IMR-90 (cell line): ENCODE results near the gene ROS1. TPM values are rescaled to one million over a fixed set of nuclear protein-coding genes. Genes with fewer than 3 reads are reported as not detected.
A peak's percentile ranks its signal among the peaks of the same experiment; 100 is the strongest.

Experiments used
- ATAC-seq: fragments of 200-7000 bp; cut with Tn5 transposase; 2 replicates; pipeline ENCODE4 v1.9.1; 2020; ENCODE audit warnings: low read depth, mild to moderate bottlenecking, moderate library complexity
- BruUV-seq: library from RNA; stranded (reverse); fragments of 400-500 nt; replicated peaks from 2 replicates; lab custom pipeline; 2021; lab: Mats Ljungman, UMichigan
- CTCF ChIA-PET: fragments of 300-600 bp; formaldehyde crosslinking; extraction: SDS; loops from one replicate; lab custom pipeline; 2021; ENCODE audit warnings: antibody characterized with exemption; lab: Yijun Ruan, JAX
- POLR2A ChIA-PET: fragments of 300-600 bp; sonication (Branson Sonifier 250); formaldehyde crosslinking; loops from one replicate; lab custom pipeline; 2022; ENCODE audit warnings: antibody characterized with exemption; ENCODE audit not compliant: unreplicated experiment; lab: Charles Lee
- DNase-seq: peaks from one replicate; pipeline ENCODE4 v3.0.0; 2013
- H2AFZ ChIP-seq: replicated peaks from 2 replicates; pipeline ENCODE3; 2013; ENCODE audit warnings: low read length, mild to moderate bottlenecking; ENCODE audit not compliant: poor library complexity
- H2AK5ac ChIP-seq: 2 replicates; pipeline ENCODE4 v1.6.1; 2013; ENCODE audit warnings: low read depth, low read length, inconsistent platforms
- H2AK9ac ChIP-seq: replicated peaks from 2 replicates; pipeline ENCODE3; 2013; ENCODE audit warnings: mild to moderate bottlenecking, low read depth, low read length, moderate library complexity; ENCODE audit not compliant: poor library complexity
- H2BK120ac ChIP-seq: 2 replicates; pipeline ENCODE4 v1.6.1; 2013; ENCODE audit warnings: low read depth, low read length, inconsistent platforms
- H2BK15ac ChIP-seq: 3 replicates; pipeline ENCODE4 v1.6.1; 2013; ENCODE audit warnings: low read depth, low read length, inconsistent platforms
- H2BK20ac ChIP-seq: 2 replicates; pipeline ENCODE4 v1.6.1; 2013; ENCODE audit warnings: low read depth, mild to moderate bottlenecking, inconsistent platforms, low read length, moderate library complexity
- H2BK5ac ChIP-seq: 2 replicates; pipeline ENCODE4 v1.6.1; 2013; ENCODE audit warnings: mild to moderate bottlenecking, low read depth, low read length, inconsistent platforms; ENCODE audit not compliant: poor library complexity, severe bottlenecking
- H3K14ac ChIP-seq: replicated peaks from 2 replicates; pipeline ENCODE4 v1.6.1; 2013; ENCODE audit warnings: low read depth, low read length, inconsistent platforms
- H3K18ac ChIP-seq: 2 replicates; pipeline ENCODE4 v1.6.1; 2013; ENCODE audit warnings: low read depth, low read length, control low read depth
- H3K23ac ChIP-seq: 2 replicates; pipeline ENCODE4 v1.6.1; 2013; ENCODE audit warnings: low read depth, low read length, inconsistent platforms
- H3K27ac ChIP-seq: 2 replicates; pipeline ENCODE4 v1.5.1; 2013; ENCODE audit warnings: mild to moderate bottlenecking, control low read depth, low read length; ENCODE audit not compliant: insufficient read depth
- H3K27me3 ChIP-seq: 2 replicates; pipeline ENCODE4 v1.6.1; 2013; ENCODE audit warnings: low read length; ENCODE audit not compliant: control insufficient read depth, insufficient read depth
- H3K36me3 ChIP-seq: 2 replicates; pipeline ENCODE4 v1.6.1; 2013; ENCODE audit warnings: low read length, mixed read lengths; ENCODE audit not compliant: control insufficient read depth, insufficient read depth
- H3K4ac ChIP-seq: 2 replicates; pipeline ENCODE4 v1.6.1; 2013; ENCODE audit warnings: low read depth, low read length, inconsistent platforms
- H3K4me1 ChIP-seq: 2 replicates; pipeline ENCODE4 v1.6.1; 2013; ENCODE audit warnings: low read length, mixed read lengths; ENCODE audit not compliant: control insufficient read depth, insufficient read depth
- H3K4me2 ChIP-seq: 2 replicates; pipeline ENCODE4 v1.6.1; 2013; ENCODE audit warnings: low read depth, mild to moderate bottlenecking, control low read depth, low read length, moderate library complexity
- H3K4me3 ChIP-seq: 2 replicates; pipeline ENCODE4 v1.5.1; 2013; ENCODE audit warnings: low read depth, mild to moderate bottlenecking, control low read depth, low read length, moderate library complexity; ENCODE audit not compliant: insufficient read depth
- H3K56ac ChIP-seq: 2 replicates; pipeline ENCODE4 v1.6.1; 2013; ENCODE audit warnings: low read length, inconsistent platforms; ENCODE audit not compliant: insufficient read depth; ENCODE audit errors: extremely low read depth
- H3K79me1 ChIP-seq, 2 experiments: 2 replicates each; pipeline ENCODE4 v1.6.1; 2013; ENCODE audit warnings: low read length in 2 of 2, inconsistent platforms in 1 of 2, low read depth in 1 of 2
- H3K9ac ChIP-seq: 2 replicates; pipeline ENCODE4 v1.6.1; 2013; ENCODE audit warnings: low read depth, low read length, control low read depth
- H3K9me1 ChIP-seq: 2 replicates; pipeline ENCODE4 v1.6.1; 2013; ENCODE audit warnings: low read length, inconsistent platforms; ENCODE audit not compliant: insufficient read depth
- H3K9me3 ChIP-seq: 2 replicates; pipeline ENCODE4 v1.6.1; 2013; ENCODE audit warnings: low read length; ENCODE audit not compliant: control insufficient read depth, insufficient read depth
- H4K20me1 ChIP-seq: 2 replicates; pipeline ENCODE4 v1.6.1; 2013; ENCODE audit warnings: low read length, inconsistent platforms; ENCODE audit not compliant: insufficient read depth
- H4K5ac ChIP-seq: 2 replicates; pipeline ENCODE4 v1.6.1; 2013; ENCODE audit warnings: mild to moderate bottlenecking, low read depth, low read length, control low read depth
- H4K8ac ChIP-seq, 2 experiments: 2 replicates each; pipeline ENCODE4 v1.6.1; 2013; ENCODE audit warnings: low read depth in 2 of 2, low read length in 2 of 2, control low read depth in 1 of 2, inconsistent platforms in 1 of 2
- H4K91ac ChIP-seq: 2 replicates; pipeline ENCODE4 v1.6.1; 2013; ENCODE audit warnings: low read depth, low read length, inconsistent platforms; ENCODE audit not compliant: insufficient read depth
- MAFK ChIP-seq: IDR thresholded peaks from 2 replicates; pipeline ENCODE4 v1.6.1; 2012; ENCODE audit warnings: low read depth, low read length, improper control_type of control experiment
- MAZ ChIP-seq: IDR thresholded peaks from 2 replicates; pipeline ENCODE4 v1.6.1; 2012; ENCODE audit warnings: low read depth, mild to moderate bottlenecking, low read length, improper control_type of control experiment, moderate library complexity, borderline replicate concordance
- NFE2L2 ChIP-seq: fragments of 150-350 bp; IDR thresholded peaks from 2 replicates; pipeline ENCODE4 v1.6.1; 2016; ENCODE audit warnings: low read depth, mild to moderate bottlenecking, low read length
- RCOR1 ChIP-seq: IDR thresholded peaks from 2 replicates; pipeline ENCODE4 v1.6.1; 2012; ENCODE audit warnings: mild to moderate bottlenecking, low read length, improper control_type of control experiment; ENCODE audit not compliant: insufficient replicate concordance
- SMC3 ChIP-seq: fragments of 150-350 bp; IDR thresholded peaks from 2 replicates; pipeline ENCODE4 v1.6.1; 2016; ENCODE audit warnings: low read depth, mild to moderate bottlenecking, antibody characterized with exemption, low read length, moderate library complexity
- WGBS, 2 experiments: methylation state at CpG; one replicate each; pipeline versions ENCODE4 v1.1.5 to v1.1.7; 2013; ENCODE audit warnings: missing lambda C conversion rate in 2 of 2; ENCODE audit not compliant: insufficient read length in 1 of 2; ENCODE audit errors: extremely low coverage in 2 of 2; 5-methylcytosine and 5-hydroxymethylcytosine counted together
- dilution Hi-C: fragments of 300-500 bp; cut with HindIII; formaldehyde crosslinking; loops from one replicate; pipeline ENCODE4 v1.14.3; 2018; ENCODE audit warnings: low sequenced_read_pairs; ENCODE audit not compliant: unreplicated experiment
- in situ Hi-C: fragments of 300-500 bp; cut with MboI; formaldehyde crosslinking; loops from 3 replicates; pipeline ENCODE4 v1.14.3; 2019; ENCODE audit warnings: low sequenced_read_pairs, inconsistent platforms, mixed read lengths
- intact Hi-C: fragments of 100-400 bp; cut with micrococcal nuclease; formaldehyde crosslinking; loops from 2 replicates; pipeline ENCODE4 v1.10.0; 2022
- polyA plus RNA-seq, 3 experiments: library from polyadenylated mRNA; depleted of rRNA; stranded (reverse); fragments of >200 nt; gene quantifications; 2 replicates each; pipeline ENCODE4 v1.2.3, GENCODE V29; 2012; ENCODE audit warnings: low replicate concordance in 1 of 3
- total RNA-seq: library from RNA; depleted of rRNA; stranded (reverse); fragments of >200 nt; gene quantifications from 2 replicates; pipeline ENCODE4 v1.2.3, GENCODE V29; 2012
- TF ChIP-seq, protein P1 (sequence below): conservative IDR thresholded peaks from 2 replicates; pipeline ENCODE4 v1.5.1; 2012; ENCODE audit warnings: mild to moderate bottlenecking, low read depth, low read length, improper control_type of control experiment
- TF ChIP-seq, protein P2 (sequence below): fragments of 150-350 bp; IDR thresholded peaks from 2 replicates; pipeline ENCODE4 v1.6.1; 2016; ENCODE audit warnings: low read depth, mild to moderate bottlenecking, low read length, moderate library complexity, borderline replicate concordance

The ROS1 gene
- total and polyA plus RNA-seq, 2 of the 4 experiments (the other 2 are of a cell fraction) = under 0.01 to 0.03 TPM

DNA sequence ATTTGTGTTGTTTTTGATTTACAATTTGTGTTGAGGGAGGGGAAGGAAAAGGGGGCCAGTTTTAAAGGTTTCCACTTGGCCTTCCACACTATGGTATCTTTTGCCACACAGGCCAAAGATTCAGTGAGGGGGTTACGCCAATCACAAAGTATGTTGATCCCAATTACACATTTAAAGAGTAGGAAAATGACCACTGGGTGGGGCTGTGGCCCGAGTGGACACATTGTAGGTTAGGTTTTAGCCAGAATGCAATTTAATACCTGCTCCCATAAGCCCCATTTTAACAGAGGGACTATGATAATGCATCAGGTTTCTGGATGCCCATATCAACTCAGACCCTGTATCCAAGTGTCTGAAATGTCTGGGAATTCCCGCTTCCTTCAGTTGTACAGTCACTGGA, 144.8 kb downstream of the ROS1 start:
- Histone ChIP-seq H3K4me1 (no peaks in the 10 kb centered on the region), H4K20me1 (no peaks in the 10 kb centered on the region), H2BK120ac (no peak overlapping the region), H3K56ac (no peak overlapping the region), H3K27ac (no peak overlapping the region), H2AK5ac (no peak overlapping the region), H3K9me3 (no peaks in the 10 kb centered on the region), H2BK5ac (no peak overlapping the region), H2AK9ac (no peak overlapping the region), H3K18ac (no peak overlapping the region), H4K8ac (no peak overlapping the region), H3K4me3 (no peak overlapping the region), H3K79me1 (no peaks in the 10 kb centered on the region), H2BK15ac (no peak overlapping the region), H3K9me1 (no peaks in the 10 kb centered on the region), H3K27me3 (0 out of 2 replicates have a peak, but pooled peaks cover under 1% of the 10 kb centered on the region), H2BK20ac (no peak overlapping the region), H3K23ac (no peak overlapping the region), H3K4me2 (no peak overlapping the region), H2AFZ (no peak overlapping the region), H4K91ac (no peak overlapping the region), H3K14ac (no peak overlapping the region), H4K5ac (no peak overlapping the region), H3K9ac (no peak overlapping the region), H3K36me3 (no peaks in the 10 kb centered on the region), H3K4ac (no peak overlapping the region)
- dilution Hi-C loops = no loop called here
- TF ChIP-seq NFE2L2 = no peak
- TF ChIP-seq, protein P1, sequence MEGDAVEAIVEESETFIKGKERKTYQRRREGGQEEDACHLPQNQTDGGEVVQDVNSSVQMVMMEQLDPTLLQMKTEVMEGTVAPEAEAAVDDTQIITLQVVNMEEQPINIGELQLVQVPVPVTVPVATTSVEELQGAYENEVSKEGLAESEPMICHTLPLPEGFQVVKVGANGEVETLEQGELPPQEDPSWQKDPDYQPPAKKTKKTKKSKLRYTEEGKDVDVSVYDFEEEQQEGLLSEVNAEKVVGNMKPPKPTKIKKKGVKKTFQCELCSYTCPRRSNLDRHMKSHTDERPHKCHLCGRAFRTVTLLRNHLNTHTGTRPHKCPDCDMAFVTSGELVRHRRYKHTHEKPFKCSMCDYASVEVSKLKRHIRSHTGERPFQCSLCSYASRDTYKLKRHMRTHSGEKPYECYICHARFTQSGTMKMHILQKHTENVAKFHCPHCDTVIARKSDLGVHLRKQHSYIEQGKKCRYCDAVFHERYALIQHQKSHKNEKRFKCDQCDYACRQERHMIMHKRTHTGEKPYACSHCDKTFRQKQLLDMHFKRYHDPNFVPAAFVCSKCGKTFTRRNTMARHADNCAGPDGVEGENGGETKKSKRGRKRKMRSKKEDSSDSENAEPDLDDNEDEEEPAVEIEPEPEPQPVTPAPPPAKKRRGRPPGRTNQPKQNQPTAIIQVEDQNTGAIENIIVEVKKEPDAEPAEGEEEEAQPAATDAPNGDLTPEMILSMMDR = peak; percentile 15; the same call in 1 of the 2 replicates
- TF ChIP-seq MAZ = no peak
- no peak for TF ChIP-seq MAFK
- no peak for TF ChIP-seq SMC3
- no peak for TF ChIP-seq RCOR1
- TF ChIP-seq, protein P2, sequence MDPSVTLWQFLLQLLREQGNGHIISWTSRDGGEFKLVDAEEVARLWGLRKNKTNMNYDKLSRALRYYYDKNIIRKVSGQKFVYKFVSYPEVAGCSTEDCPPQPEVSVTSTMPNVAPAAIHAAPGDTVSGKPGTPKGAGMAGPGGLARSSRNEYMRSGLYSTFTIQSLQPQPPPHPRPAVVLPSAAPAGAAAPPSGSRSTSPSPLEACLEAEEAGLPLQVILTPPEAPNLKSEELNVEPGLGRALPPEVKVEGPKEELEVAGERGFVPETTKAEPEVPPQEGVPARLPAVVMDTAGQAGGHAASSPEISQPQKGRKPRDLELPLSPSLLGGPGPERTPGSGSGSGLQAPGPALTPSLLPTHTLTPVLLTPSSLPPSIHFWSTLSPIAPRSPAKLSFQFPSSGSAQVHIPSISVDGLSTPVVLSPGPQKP = no peak
- DNase-seq (no peak), ATAC-seq (no peak)
- no TSS peak for BruUV-seq
- in situ Hi-C loops = no loop called here
- CTCF ChIA-PET = no interaction called here
- POLR2A ChIA-PET = no interaction called here
- intact Hi-C loops = no loop called here
- WGBS, 2 experiments = no CpG with 5 or more reads among the region's 3 CpGs
